GM19452 (cell line): ENCODE results near the gene CDH2.

ENCODE experiments used
- ATAC-seq: cut with Tn5 transposase; IDR thresholded peaks from one replicate; pipeline ENCODE4 v1.9.1; 2021; ENCODE audit not compliant: unreplicated experiment

CDH2 gene

GRCh38 chr18:28045880-28046279 is 131.1 kb downstream of the CDH2 start:
- no peak for ATAC-seq

GRCh38 chr18:28045176-28045810 is 131.6 kb downstream of the CDH2 start:
- ATAC-seq = no peak

DNA sequence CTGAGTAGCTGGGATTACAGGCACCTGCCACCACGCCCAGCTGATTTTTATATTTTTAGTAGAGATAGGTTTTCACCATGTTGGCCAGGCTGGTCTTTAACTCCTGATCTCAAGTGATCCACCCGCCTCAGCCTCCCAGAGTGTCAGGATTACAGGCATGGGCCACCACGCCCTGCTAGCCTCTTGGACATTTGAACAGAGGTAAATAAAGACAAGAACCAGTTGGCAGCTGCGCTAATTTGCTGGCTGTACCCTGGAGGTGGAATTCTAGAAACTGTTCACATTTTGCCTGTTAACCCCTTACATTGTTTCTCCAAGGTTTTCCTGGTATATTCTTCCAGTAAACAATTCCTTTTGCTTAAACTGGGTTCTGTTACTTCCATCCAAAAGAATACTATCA is 132.9 kb downstream of the CDH2 start:
- ATAC-seq = no peak

- no peak for ATAC-seq
These were observed 133.3 kb downstream of the CDH2 start for GRCh38 chr18:28043631-28044030.

GRCh38 chr18:28041366-28041765 is 135.6 kb downstream of the CDH2 start:
- ATAC-seq = no peak

DNA sequence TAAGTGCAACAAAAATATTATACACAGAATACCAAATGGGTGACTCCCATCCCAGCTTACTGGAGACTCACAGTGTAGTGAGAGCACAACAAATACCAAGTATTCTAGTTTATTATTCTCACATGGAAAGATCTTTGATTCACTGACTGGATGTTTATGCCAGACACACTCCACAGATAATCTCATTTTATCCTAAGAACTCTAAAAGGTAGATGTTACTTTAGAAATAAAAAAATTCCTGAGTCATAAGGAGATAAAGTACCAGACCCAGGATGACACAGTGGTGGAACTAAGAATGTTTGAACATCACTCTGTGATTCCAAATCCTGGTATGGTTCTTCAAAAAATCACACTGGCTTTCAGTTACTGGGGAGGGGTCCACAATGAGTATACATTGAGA is 136.2 kb downstream of the CDH2 start:
- no peak for ATAC-seq

DNA sequence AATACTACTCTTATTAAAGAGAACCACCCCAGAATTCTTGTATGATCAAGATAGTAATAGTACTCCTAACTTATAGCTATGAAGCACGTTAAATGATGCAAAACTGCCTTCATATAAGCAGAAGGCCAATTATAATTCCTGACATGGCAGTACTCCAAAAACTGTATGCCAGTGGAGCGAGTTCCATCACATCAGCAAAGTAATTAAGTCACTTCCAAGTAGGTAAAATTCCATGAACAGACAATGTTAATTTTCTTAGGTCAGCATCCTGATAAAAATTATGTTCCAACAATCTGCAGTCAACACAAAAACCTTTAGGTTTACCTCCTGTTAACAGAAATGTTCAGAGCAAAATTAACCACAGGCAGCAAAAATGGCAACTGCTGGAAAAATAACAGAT is 136.7 kb downstream of the CDH2 start:
- no peak for ATAC-seq

DNA sequence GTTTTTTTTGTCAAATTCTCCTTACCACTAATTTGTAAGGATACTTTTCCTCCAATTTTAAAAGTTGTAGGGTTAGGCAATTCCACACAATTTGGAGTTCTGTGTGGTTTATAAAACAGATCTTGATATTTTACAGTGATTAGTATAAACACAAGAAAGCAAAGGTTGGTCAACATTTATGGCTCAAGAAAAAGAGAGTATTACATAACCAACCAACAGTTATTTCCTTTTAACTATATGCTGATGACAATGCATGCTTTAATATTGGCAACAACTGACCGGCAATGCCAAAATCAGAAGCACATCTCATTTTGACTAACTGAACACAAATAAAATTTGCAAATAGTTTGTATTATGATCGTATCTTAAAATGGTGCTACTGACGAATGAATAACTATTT is 137.2 kb downstream of the CDH2 start:
- ATAC-seq = no peak

DNA sequence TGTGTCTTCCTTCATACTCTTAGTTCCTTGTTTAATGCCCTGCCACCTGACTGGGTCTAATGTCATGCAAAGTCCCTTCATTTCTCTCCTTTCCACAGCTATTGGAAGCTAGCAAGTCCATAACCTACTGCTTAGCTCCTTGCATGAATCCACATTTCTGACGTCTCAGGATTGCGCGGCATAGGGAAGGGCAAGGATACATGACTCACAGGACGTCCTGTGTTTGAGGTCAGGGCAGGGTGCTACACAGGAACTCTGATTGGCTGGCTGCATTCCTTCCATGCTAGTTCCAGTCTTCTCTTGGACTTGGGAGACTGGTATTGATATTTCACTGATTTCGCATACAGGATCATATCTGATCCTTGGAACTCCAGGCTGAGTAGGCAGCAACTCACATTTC is 137.9 kb downstream of the CDH2 start:
- ATAC-seq = no peak

GRCh38 chr18:28036488-28036887 is 140.4 kb downstream of the CDH2 start:
- ATAC-seq = no peak

GRCh38 chr18:28034567-28034966 is 142.4 kb downstream of the CDH2 start:
- ATAC-seq = no peak

GRCh38 chr18:28032177-28032576 is 144.8 kb downstream of the CDH2 start:
- ATAC-seq = no peak

- ATAC-seq = no peak
These were observed 146.5 kb downstream of the CDH2 start for GRCh38 chr18:28030458-28030857.

- no peak for ATAC-seq
These were observed 149.2 kb downstream of the CDH2 start for GRCh38 chr18:28027755-28028154.

- ATAC-seq = no peak
These were observed 157.4 kb downstream of the CDH2 start for GRCh38 chr18:28019425-28020108.

DNA sequence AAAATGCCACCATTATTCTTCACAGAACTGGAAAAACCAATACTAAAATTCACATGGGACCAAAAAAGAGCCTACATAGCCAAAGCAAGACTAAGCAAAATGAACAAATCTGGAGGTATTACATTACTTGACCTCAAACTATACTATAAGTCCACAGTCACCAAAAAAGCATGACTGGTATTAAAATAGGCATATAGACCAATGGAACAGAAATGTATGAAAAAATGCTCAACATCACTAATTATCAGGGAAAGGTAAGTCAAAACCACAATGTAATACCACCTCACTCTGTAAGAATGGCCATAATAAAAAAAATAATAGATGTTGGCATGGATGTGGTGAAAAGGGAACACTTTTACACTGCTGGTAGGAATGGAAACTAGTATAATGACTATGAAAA is 158.6 kb downstream of the CDH2 start:
- no peak for ATAC-seq

- no peak for ATAC-seq
These were observed 161.3 kb downstream of the CDH2 start for GRCh38 chr18:28015671-28016070.

DNA sequence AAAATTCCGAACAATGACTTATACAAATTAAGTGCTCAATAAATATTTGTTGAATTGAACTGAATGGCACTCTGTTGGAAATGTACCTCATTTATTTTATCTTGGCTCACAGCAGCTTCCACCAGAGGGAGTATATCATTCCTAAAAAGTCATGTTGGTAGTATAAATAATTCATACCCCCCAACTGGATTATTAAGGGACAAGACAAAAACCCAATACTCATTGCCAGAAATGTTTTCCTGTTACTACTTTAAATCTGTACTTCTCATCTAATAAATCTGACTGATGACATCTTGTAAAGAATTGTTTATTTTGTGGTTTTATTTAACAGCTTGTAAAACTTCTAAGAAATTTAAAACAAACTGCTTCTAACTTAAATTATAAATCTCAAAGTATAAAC is 163.9 kb downstream of the CDH2 start:
- ATAC-seq = no peak

DNA sequence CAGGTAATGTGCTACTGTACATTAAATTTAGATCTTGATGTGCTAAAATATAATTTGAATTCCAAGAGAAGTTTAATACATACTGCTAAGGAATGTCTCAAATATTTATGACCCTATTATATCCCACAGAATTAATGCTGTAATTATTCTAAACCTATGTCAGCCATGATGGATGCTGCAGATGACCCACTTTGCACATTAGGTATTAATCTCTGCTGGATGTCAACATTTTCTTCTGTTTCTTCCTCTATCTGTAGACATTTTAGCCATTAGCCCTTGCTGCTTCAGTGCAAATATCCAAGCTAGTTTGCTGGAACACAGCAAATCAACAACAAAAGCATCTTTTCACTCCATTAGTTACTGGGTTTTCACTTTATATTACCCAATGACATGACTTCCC is 164.6 kb downstream of the CDH2 start:
- ATAC-seq = no peak

DNA sequence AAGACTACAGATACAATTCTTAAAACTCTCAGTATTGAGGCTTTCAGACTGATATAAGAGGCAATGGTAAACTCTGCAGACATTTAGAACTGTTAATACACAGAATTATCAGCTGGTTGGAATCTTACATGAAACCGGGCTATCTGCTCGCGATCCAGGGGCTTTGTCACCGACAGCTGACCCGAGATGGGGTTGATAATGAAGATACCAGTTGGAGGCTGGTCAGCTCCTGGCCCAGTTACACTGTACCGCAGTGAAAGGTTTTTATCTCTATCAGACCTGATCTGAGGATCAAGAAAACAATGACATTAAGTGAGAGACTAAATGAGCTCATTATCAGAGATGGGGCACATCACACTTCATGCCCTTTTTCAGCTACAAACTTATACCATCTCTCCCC is 167.3 kb downstream of the CDH2 start:
- ATAC-seq = no peak

GRCh38 chr18:28007841-28008240 is 169.1 kb downstream of the CDH2 start:
- ATAC-seq = no peak

GRCh38 chr18:28005164-28005563 is 171.8 kb downstream of the CDH2 start:
- ATAC-seq = no peak

GRCh38 chr18:28004606-28005005 is 172.3 kb downstream of the CDH2 start:
- no peak for ATAC-seq
